HL-60 (cell line): ENCODE data around the gene ERP29.

ENCODE experiments used
- DNase-seq, 2 experiments: peaks; one replicate each; pipeline ENCODE4 v3.0.0-alpha.2; 2010 to 2020; ENCODE audit warnings: low read depth in 1 of 2, low spot score in 1 of 2
- H3K27ac ChIP-seq: fragments of 250-450 bp; sonication (Bioruptor Pico); replicated peaks from 2 replicates; pipeline ENCODE4 v1.5.1; 2020; ENCODE audit warnings: mild to moderate bottlenecking, moderate library complexity
- H3K27me3 ChIP-seq: fragments of 250-450 bp; sonication (Bioruptor Pico); 2 replicates; pipeline ENCODE4 v1.5.1; 2021; ENCODE audit warnings: mild to moderate bottlenecking, moderate library complexity; ENCODE audit not compliant: insufficient read depth, poor library complexity, severe bottlenecking
- H3K4me3 ChIP-seq: replicated peaks from 2 replicates; pipeline ENCODE4 v1.5.1; 2011; ENCODE audit warnings: mild to moderate bottlenecking, control low read depth, low read length; ENCODE audit not compliant: insufficient read depth
- GABPA ChIP-seq: IDR thresholded peaks from 2 replicates; pipeline ENCODE4 v1.6.1; 2012; ENCODE audit warnings: low read depth
- POLR2AphosphoS5 ChIP-seq: IDR thresholded peaks from 2 replicates; pipeline ENCODE4 v1.6.1; 2012; ENCODE audit warnings: low read depth
- SPI1 ChIP-seq: IDR thresholded peaks from 2 replicates; pipeline ENCODE4 v1.6.1; 2012; ENCODE audit warnings: low read depth, mild to moderate bottlenecking, borderline replicate concordance
- TF ChIP-seq, protein P1 (sequence below): IDR thresholded peaks from one replicate; pipeline ENCODE4 v1.5.1; 2011; ENCODE audit warnings: low read length, control low read depth, inconsistent platforms; ENCODE audit not compliant: insufficient read depth
- TF ChIP-seq, protein P2 (sequence below): IDR thresholded peaks from 2 replicates; pipeline ENCODE4 v1.6.1; 2012; ENCODE audit warnings: low read depth; ENCODE audit not compliant: insufficient replicate concordance

Gene ERP29

GRCh38 chr12:112023759-112024396 is 10.7 kb downstream of the ERP29 start:
- no peak overlapping the region for H3K4me3 ChIP-seq
- DNase-seq = no peak

DNA sequence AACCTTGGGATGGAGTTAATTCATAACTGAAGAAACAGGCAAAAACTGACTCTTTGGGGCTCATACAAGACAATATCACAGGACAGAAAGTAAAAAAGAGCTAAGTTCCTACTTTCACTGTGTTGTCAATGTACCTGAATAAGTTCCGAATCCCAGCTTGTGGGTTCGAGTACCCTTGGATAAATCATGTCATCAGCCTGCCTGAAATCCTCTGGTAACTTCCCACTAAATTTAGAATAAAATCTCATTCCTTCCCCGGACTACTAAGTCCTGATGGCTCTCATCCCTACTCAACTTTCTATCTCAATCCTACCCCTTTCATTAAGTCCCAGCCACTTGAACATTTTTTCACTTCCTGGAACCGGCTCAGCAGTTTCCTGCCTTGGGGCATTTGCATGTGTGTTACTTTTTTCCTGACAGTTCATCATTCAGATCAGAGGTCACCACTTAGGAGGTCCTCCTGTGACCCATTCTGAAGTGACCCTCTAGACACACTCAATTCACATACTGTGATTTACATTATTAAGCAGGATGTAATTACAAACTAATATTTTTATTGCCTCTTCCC is 12.7 kb downstream of the ERP29 start:
- no peak for DNase-seq
- Histone ChIP-seq H3K27me3 (no peaks in the 10 kb centered on the region), H3K27ac (no peak overlapping the region), H3K4me3 (no peak overlapping the region)
- TF ChIP-seq, protein P1, sequence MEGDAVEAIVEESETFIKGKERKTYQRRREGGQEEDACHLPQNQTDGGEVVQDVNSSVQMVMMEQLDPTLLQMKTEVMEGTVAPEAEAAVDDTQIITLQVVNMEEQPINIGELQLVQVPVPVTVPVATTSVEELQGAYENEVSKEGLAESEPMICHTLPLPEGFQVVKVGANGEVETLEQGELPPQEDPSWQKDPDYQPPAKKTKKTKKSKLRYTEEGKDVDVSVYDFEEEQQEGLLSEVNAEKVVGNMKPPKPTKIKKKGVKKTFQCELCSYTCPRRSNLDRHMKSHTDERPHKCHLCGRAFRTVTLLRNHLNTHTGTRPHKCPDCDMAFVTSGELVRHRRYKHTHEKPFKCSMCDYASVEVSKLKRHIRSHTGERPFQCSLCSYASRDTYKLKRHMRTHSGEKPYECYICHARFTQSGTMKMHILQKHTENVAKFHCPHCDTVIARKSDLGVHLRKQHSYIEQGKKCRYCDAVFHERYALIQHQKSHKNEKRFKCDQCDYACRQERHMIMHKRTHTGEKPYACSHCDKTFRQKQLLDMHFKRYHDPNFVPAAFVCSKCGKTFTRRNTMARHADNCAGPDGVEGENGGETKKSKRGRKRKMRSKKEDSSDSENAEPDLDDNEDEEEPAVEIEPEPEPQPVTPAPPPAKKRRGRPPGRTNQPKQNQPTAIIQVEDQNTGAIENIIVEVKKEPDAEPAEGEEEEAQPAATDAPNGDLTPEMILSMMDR = no peak
- no peak for TF ChIP-seq SPI1
- no peak for TF ChIP-seq GABPA
- TF ChIP-seq POLR2AphosphoS5 = no peak
- TF ChIP-seq, protein P2, sequence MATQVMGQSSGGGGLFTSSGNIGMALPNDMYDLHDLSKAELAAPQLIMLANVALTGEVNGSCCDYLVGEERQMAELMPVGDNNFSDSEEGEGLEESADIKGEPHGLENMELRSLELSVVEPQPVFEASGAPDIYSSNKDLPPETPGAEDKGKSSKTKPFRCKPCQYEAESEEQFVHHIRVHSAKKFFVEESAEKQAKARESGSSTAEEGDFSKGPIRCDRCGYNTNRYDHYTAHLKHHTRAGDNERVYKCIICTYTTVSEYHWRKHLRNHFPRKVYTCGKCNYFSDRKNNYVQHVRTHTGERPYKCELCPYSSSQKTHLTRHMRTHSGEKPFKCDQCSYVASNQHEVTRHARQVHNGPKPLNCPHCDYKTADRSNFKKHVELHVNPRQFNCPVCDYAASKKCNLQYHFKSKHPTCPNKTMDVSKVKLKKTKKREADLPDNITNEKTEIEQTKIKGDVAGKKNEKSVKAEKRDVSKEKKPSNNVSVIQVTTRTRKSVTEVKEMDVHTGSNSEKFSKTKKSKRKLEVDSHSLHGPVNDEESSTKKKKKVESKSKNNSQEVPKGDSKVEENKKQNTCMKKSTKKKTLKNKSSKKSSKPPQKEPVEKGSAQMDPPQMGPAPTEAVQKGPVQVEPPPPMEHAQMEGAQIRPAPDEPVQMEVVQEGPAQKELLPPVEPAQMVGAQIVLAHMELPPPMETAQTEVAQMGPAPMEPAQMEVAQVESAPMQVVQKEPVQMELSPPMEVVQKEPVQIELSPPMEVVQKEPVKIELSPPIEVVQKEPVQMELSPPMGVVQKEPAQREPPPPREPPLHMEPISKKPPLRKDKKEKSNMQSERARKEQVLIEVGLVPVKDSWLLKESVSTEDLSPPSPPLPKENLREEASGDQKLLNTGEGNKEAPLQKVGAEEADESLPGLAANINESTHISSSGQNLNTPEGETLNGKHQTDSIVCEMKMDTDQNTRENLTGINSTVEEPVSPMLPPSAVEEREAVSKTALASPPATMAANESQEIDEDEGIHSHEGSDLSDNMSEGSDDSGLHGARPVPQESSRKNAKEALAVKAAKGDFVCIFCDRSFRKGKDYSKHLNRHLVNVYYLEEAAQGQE = no peak

More at GRCh38 chr12:112023759-112024396, 10.7 kb downstream of the ERP29 start:
- Histone ChIP-seq H3K27ac (no peak overlapping the region; the same call in 1 of the 2 replicates), H3K27me3 (no peaks in the 10 kb centered on the region)
- TF ChIP-seq GABPA (no peak), POLR2AphosphoS5 (peak; percentile 20; the same call in 1 of the 2 replicates), SPI1 (no peak)

- H3K4me3 ChIP-seq = no peak overlapping the region
- TF ChIP-seq SPI1 (0 out of 2 replicates have a peak, but pooled peaks have one; percentile 8), GABPA (no peak), POLR2AphosphoS5 (no peak)
- TF ChIP-seq, protein P1 = no peak
- TF ChIP-seq, protein P2 = no peak
- H3K27me3 ChIP-seq = no peaks in the 10 kb centered on the region
- H3K27ac ChIP-seq = peak overlapping the region; percentile 25
- peak in 1 of 2 experiments; percentile 63 for DNase-seq
Observed at GRCh38 chr12:112029301-112029700, 16.1 kb downstream of the ERP29 start.

- Histone ChIP-seq H3K27me3 (no peaks in the 10 kb centered on the region), H3K27ac (no peak overlapping the region), H3K4me3 (no peak overlapping the region)
- no peak for DNase-seq
- TF ChIP-seq GABPA = no peak
- TF ChIP-seq, protein P2 = no peak
- no peak for TF ChIP-seq SPI1
- TF ChIP-seq, protein P1 = no peak
- no peak for TF ChIP-seq POLR2AphosphoS5
Observed at GRCh38 chr12:112031472-112031871, 18.2 kb downstream of the ERP29 start.
